H9 (cell line): ENCODE data around the gene TBC1D1. TPM values are rescaled to one million over a fixed set of nuclear protein-coding genes. Genes with fewer than 3 reads are reported as not detected.
A peak's percentile ranks its signal among the peaks of the same experiment; 100 is the strongest.

ENCODE experiments used
- DNase-seq: peaks from one replicate; pipeline ENCODE4 v3.0.0-alpha.2; 2017
- H2AFZ ChIP-seq: one replicate; pipeline ENCODE4 v1.6.1; 2013; ENCODE audit warnings: mild to moderate bottlenecking, low read length, control low read depth, moderate library complexity
- H2AK5ac ChIP-seq: 2 replicates; pipeline ENCODE4 v1.6.1; 2013; ENCODE audit warnings: low read length, control low read depth, mixed read lengths; ENCODE audit not compliant: insufficient read length
- H2BK120ac ChIP-seq: one replicate; pipeline ENCODE4 v1.6.1; 2013; ENCODE audit warnings: low read depth, mild to moderate bottlenecking, low read length, control low read depth, inconsistent platforms; ENCODE audit not compliant: poor library complexity, severe bottlenecking
- H2BK12ac ChIP-seq: 2 replicates; pipeline ENCODE4 v1.6.1; 2013; ENCODE audit warnings: low read length, control low read depth, mixed read lengths, low read depth; ENCODE audit not compliant: insufficient read length
- H2BK15ac ChIP-seq: 2 replicates; pipeline ENCODE4 v1.6.1; 2013; ENCODE audit warnings: low read depth, low read length, control low read depth
- H2BK20ac ChIP-seq: one replicate; pipeline ENCODE4 v1.6.1; 2013; ENCODE audit warnings: low read depth, mild to moderate bottlenecking, low read length, control low read depth, inconsistent platforms; ENCODE audit not compliant: poor library complexity, severe bottlenecking
- H2BK5ac ChIP-seq: 2 replicates; pipeline ENCODE4 v1.6.1; 2013; ENCODE audit warnings: low read length, control low read depth, mixed read lengths; ENCODE audit not compliant: insufficient read length
- H3K14ac ChIP-seq: 2 replicates; pipeline ENCODE4 v1.6.1; 2013; ENCODE audit warnings: low read length, control low read depth; ENCODE audit not compliant: insufficient read depth
- H3K18ac ChIP-seq: 2 replicates; pipeline ENCODE4 v1.6.1; 2013; ENCODE audit warnings: low read depth, mild to moderate bottlenecking, mixed read lengths, low read length, control low read depth; ENCODE audit not compliant: insufficient read length
- H3K23ac ChIP-seq: 2 replicates; pipeline ENCODE4 v1.6.1; 2013; ENCODE audit warnings: low read length, control low read depth, mixed read lengths, low read depth; ENCODE audit not compliant: insufficient read length
- H3K23me2 ChIP-seq: 2 replicates; pipeline ENCODE4 v1.6.1; 2013; ENCODE audit warnings: low read depth, mild to moderate bottlenecking, mixed read lengths, low read length, control low read depth; ENCODE audit not compliant: insufficient read length, poor library complexity, severe bottlenecking
- H3K27ac ChIP-seq: 2 replicates; pipeline ENCODE4 v1.5.1; 2013; ENCODE audit warnings: low read length, control low read depth, mixed read lengths, low read depth; ENCODE audit not compliant: insufficient read length
- H3K27me3 ChIP-seq: 2 replicates; pipeline ENCODE4 v1.6.1; 2013; ENCODE audit warnings: low read length, control low read depth, inconsistent platforms; ENCODE audit not compliant: insufficient read depth
- H3K4ac ChIP-seq: 2 replicates; pipeline ENCODE4 v1.6.1; 2013; ENCODE audit warnings: low read depth, mild to moderate bottlenecking, control low read depth, inconsistent platforms, low read length, moderate library complexity
- H3K4me1 ChIP-seq: 2 replicates; pipeline ENCODE4 v1.6.1; 2013; ENCODE audit warnings: low read length, control low read depth, inconsistent platforms; ENCODE audit not compliant: insufficient read depth
- H3K4me2 ChIP-seq: 2 replicates; pipeline ENCODE4 v1.6.1; 2013; ENCODE audit warnings: low read length, control low read depth, mixed read lengths; ENCODE audit not compliant: insufficient read length, insufficient read depth
- H3K56ac ChIP-seq: 2 replicates; pipeline ENCODE4 v1.6.1; 2013; ENCODE audit warnings: low read depth, mild to moderate bottlenecking, mixed read lengths, low read length, control low read depth; ENCODE audit not compliant: insufficient read length
- H3K79me1 ChIP-seq: 2 replicates; pipeline ENCODE4 v1.6.1; 2013; ENCODE audit warnings: low read depth, mild to moderate bottlenecking, moderate library complexity, low read length, control low read depth, inconsistent platforms; ENCODE audit not compliant: insufficient read depth, poor library complexity, severe bottlenecking
- H3K79me2 ChIP-seq: 2 replicates; pipeline ENCODE4 v1.6.1; 2013; ENCODE audit warnings: low read length, control low read depth, inconsistent platforms; ENCODE audit not compliant: insufficient read depth
- H3K9ac ChIP-seq: 2 replicates; pipeline ENCODE4 v1.6.1; 2013; ENCODE audit warnings: low read length, control low read depth, mixed read lengths; ENCODE audit not compliant: insufficient read length; ENCODE audit errors: extremely low read depth
- H3K9me3 ChIP-seq: one replicate; pipeline ENCODE4 v1.6.1; 2013; ENCODE audit warnings: low read depth, low read length, inconsistent platforms; ENCODE audit not compliant: control insufficient read depth
- H3T11ph ChIP-seq: one replicate; pipeline ENCODE4 v1.6.1; 2013; ENCODE audit warnings: mild to moderate bottlenecking, low read length, control low read depth, inconsistent platforms
- H4K20me1 ChIP-seq: one replicate; pipeline ENCODE4 v1.6.1; 2013; ENCODE audit not compliant: control insufficient read depth, insufficient read length, insufficient read depth
- H4K5ac ChIP-seq: 2 replicates; pipeline ENCODE4 v1.6.1; 2013; ENCODE audit warnings: low read depth, mild to moderate bottlenecking, mixed read lengths, low read length, control low read depth; ENCODE audit not compliant: insufficient read length
- H4K8ac ChIP-seq: replicated peaks from 2 replicates; pipeline ENCODE4 v1.6.1; 2013; ENCODE audit warnings: low read length, control low read depth, mixed read lengths, low read depth; ENCODE audit not compliant: insufficient read length
- H4K91ac ChIP-seq: 2 replicates; pipeline ENCODE4 v1.6.1; 2013; ENCODE audit warnings: low read depth, mild to moderate bottlenecking, moderate library complexity, mixed read lengths, low read length, control low read depth; ENCODE audit not compliant: insufficient read length
- H3K27ac Mint-ChIP-seq, 3 experiments: 2 replicates in 2 of 3; 3 replicates in 1 of 3; pipeline ENCODE4 v1.8.0; 2020 to 2021; ENCODE audit warnings: mixed read lengths in 3 of 3, mild to moderate bottlenecking in 1 of 3, moderate library complexity in 1 of 3
- H3K27me3 Mint-ChIP-seq: 2 replicates; pipeline ENCODE4 v1.8.0; 2021; ENCODE audit warnings: low read depth, mild to moderate bottlenecking, moderate library complexity, mixed read lengths
- H3K36me3 Mint-ChIP-seq, 3 experiments: 2 replicates in 2 of 3; 3 replicates in 1 of 3; pipeline ENCODE4 v1.8.0; 2020 to 2021; ENCODE audit warnings: low read depth in 3 of 3, mixed read lengths in 3 of 3; ENCODE audit not compliant: insufficient read depth in 1 of 3
- H3K4me1 Mint-ChIP-seq, 2 experiments: 2 replicates each; pipeline ENCODE4 v1.8.0; 2020; ENCODE audit warnings: mixed read lengths in 2 of 2
- H3K4me3 Mint-ChIP-seq, 2 experiments: 2 replicates in 1 of 2; 3 replicates in 1 of 2; pipeline ENCODE4 v1.8.0; 2020 to 2021; ENCODE audit warnings: mild to moderate bottlenecking in 2 of 2, mixed read lengths in 2 of 2, moderate library complexity in 1 of 2
- H3K9me3 Mint-ChIP-seq, 2 experiments: 2 replicates in 1 of 2; 3 replicates in 1 of 2; pipeline ENCODE4 v1.8.0; 2020; ENCODE audit warnings: mild to moderate bottlenecking in 2 of 2, mixed read lengths in 2 of 2, moderate library complexity in 1 of 2
- WGBS: extraction: QIAGEN DNeasy Blood & Tissue Kit; methylation state at CpG from one replicate; pipeline ENCODE4 v1.1.7; 2013; ENCODE audit warnings: missing lambda C conversion rate, low lambda C conversion rate, mixed read lengths; ENCODE audit not compliant: insufficient read length; ENCODE audit errors: extremely low coverage; 5-methylcytosine and 5-hydroxymethylcytosine counted together
- total RNA-seq: library from RNA; stranded (reverse); gene quantifications from 2 replicates; pipeline ENCODE4 v1.2.1, GENCODE V29; 2021
- TF ChIP-seq, protein P1 (sequence below): fragments of 200-600 bp; sonication (generic); conservative IDR thresholded peaks from 3 replicates; pipeline ENCODE4 v1.8.0; 2021; ENCODE audit warnings: antibody characterized with exemption, mild to moderate bottlenecking

The TBC1D1 gene
- total RNA-seq, 1 experiment from 2014 or later: 109 TPM

DNA sequence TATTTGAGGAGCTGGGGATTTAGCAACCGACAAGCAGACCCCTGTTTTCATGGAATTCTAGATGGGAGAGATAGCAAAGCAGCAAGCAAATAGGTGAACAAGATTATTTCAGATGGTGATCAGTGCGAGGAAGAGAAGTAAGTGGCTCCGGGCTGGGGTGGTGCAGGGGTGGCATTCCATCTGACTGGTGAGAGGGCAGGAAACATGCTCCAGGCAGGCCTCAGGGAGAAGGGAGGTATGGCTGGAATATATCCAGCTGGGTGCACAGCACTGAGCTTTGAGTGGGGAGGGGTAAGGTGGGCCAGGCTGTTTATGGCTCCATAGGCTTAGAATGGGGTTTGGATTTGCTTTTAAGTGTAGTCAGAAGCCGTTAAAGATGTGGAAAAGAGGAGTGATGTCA lies 90.5 kb downstream of the TBC1D1 start:
- no peak overlapping the region for H3K4ac ChIP-seq
- no peak overlapping the region for H4K5ac ChIP-seq
- Mint-ChIP-seq H3K36me3 (no peaks in the 10 kb centered on the region; a peak in 1 of 7 replicates), H3K9me3 (no peaks in the 10 kb centered on the region), H3K27ac (peak overlapping the region; percentile 49 to 86 (median 69); a peak in 6 of 7 replicates), H3K4me1 (peaks cover 37 to 49% of the 10 kb centered on the region in 2 experiments), H3K4me3 (no peak overlapping the region), H3K27me3 (no peaks in the 10 kb centered on the region)
- no peaks in the 10 kb centered on the region for H3K27me3 ChIP-seq
- H3K4me1 ChIP-seq: peaks cover 12% of the 10 kb centered on the region; the same call in 1 of the 2 replicates
- no peak for DNase-seq
- no peak overlapping the region for H3K56ac ChIP-seq
- no peak overlapping the region for H2AFZ ChIP-seq
- no peak overlapping the region for H2BK12ac ChIP-seq
- H2BK120ac ChIP-seq: no peak overlapping the region
- no peak overlapping the region for H2BK15ac ChIP-seq
- H3K4me2 ChIP-seq: no peak overlapping the region
- H3K14ac ChIP-seq: no peak overlapping the region
- no peaks in the 10 kb centered on the region for H4K20me1 ChIP-seq
- H3K9me3 ChIP-seq: no peaks in the 10 kb centered on the region
- no peak overlapping the region for H3K23ac ChIP-seq
- H3K79me2 ChIP-seq: peaks cover 3% of the 10 kb centered on the region; the same call in 1 of the 2 replicates
- no peak overlapping the region for H3K27ac ChIP-seq
- no peak overlapping the region for H3K9ac ChIP-seq
- no peak overlapping the region for H3K18ac ChIP-seq
- H3K79me1 ChIP-seq: no peaks in the 10 kb centered on the region
- no peak overlapping the region for H4K91ac ChIP-seq
- H2BK20ac ChIP-seq: no peak overlapping the region
- H2AK5ac ChIP-seq: no peak overlapping the region
- WGBS: no CpG with 5 or more reads among the region's 4 CpGs
- TF ChIP-seq, protein P1, sequence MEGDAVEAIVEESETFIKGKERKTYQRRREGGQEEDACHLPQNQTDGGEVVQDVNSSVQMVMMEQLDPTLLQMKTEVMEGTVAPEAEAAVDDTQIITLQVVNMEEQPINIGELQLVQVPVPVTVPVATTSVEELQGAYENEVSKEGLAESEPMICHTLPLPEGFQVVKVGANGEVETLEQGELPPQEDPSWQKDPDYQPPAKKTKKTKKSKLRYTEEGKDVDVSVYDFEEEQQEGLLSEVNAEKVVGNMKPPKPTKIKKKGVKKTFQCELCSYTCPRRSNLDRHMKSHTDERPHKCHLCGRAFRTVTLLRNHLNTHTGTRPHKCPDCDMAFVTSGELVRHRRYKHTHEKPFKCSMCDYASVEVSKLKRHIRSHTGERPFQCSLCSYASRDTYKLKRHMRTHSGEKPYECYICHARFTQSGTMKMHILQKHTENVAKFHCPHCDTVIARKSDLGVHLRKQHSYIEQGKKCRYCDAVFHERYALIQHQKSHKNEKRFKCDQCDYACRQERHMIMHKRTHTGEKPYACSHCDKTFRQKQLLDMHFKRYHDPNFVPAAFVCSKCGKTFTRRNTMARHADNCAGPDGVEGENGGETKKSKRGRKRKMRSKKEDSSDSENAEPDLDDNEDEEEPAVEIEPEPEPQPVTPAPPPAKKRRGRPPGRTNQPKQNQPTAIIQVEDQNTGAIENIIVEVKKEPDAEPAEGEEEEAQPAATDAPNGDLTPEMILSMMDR: no peak
- peaks cover 6% of the 10 kb centered on the region for H3K23me2 ChIP-seq
- no peak overlapping the region for H3T11ph ChIP-seq
- H4K8ac ChIP-seq: no peak overlapping the region
- no peak overlapping the region for H2BK5ac ChIP-seq
